Hepatocyte (in vitro differentiated cells): ENCODE measurements around the gene ABHD2.

Source experiments
- CTCF ChIP-seq: fragments of 200-600 bp; sonication (generic); IDR thresholded peaks from 2 replicates; pipeline ENCODE4 v1.5.1; 2016; ENCODE audit warnings: antibody characterized with exemption, mild to moderate bottlenecking; ENCODE audit not compliant: poor library complexity
- EZH2 ChIP-seq: fragments of 200-600 bp; sonication (generic); IDR thresholded peaks from 2 replicates; pipeline ENCODE4 v1.6.1; 2016; ENCODE audit warnings: antibody characterized with exemption, mild to moderate bottlenecking, borderline replicate concordance
- EZH2phosphoT487 ChIP-seq: fragments of 200-600 bp; sonication (generic); IDR thresholded peaks from one replicate; pipeline ENCODE4 v1.6.1; 2018; ENCODE audit warnings: antibody characterized with exemption, mild to moderate bottlenecking, low read depth, moderate library complexity; ENCODE audit not compliant: unreplicated experiment, severe bottlenecking

DNA sequence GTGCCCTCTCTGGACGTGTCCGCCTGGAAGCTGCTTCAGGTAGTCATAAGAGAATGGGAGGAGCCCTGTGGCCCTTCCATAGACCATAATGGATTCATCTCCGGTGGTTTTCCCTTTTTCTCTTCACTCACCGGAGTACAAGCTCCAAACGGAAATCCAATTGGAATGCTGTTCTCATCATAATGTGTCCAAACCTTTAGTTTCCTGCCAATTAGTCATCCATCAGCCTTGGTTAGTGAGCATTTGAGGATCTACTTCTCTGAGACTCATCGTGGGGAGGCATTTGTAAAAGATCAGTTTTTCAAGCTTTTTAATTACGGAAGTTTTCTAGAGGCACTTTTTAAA, 34.9 kb downstream of the ABHD2 start:
- TF ChIP-seq CTCF (no peak), EZH2phosphoT487 (no peak), EZH2 (no peak)
